ENCODE results near the gene CDC42BPG. TPM values are rescaled to one million over a fixed set of nuclear protein-coding genes. Genes with fewer than 3 reads are reported as not detected.

The CDC42BPG gene
- total and polyA plus RNA-seq, 10 of the 15 experiments (the other 5 are each of a cell fraction or from before 2014, with no cell fraction given) = 0.02 to 1.3 (median 0.09) TPM; not detected in 1

GRCh38 chr11:64778473-64779298 lies 65.8 kb downstream of the CDC42BPG start, which contains the start of gene SF1:
SF1 (minus strand) TSS chr11:64778542; CDS start chr11:64778392, 150 bp downstream.
- intact Hi-C loops (cut with micrococcal nuclease; ENCODE audit: unreplicated experiment) = loop anchor here (10.0 kb wide), 1 partner anchor 336 kb away; the partner anchor contains the start of genes TM7SF2 and ZNHIT2
- TF ChIP-seq YY1 (IDR thresholded peaks at IDR 0.05; ENCODE audit: low read depth, low read length) = peak; percentile 93
- peak; percentile 98 for TF ChIP-seq ZNF384 (IDR thresholded peaks at IDR 0.05; ENCODE audit: borderline replicate concordance, low read depth, low read length)
- peak; percentile 86 for TF ChIP-seq SP1 (IDR thresholded peaks at IDR 0.05; ENCODE audit: low read depth, low read length)
- TF ChIP-seq NR2C2 (IDR thresholded peaks at IDR 0.05; ENCODE audit: borderline replicate concordance, control insufficient read depth, insufficient read length, low read depth) = no peak
- peak in 1 of 2 experiments; percentile 61; a peak in 3 of 4 replicates for TF ChIP-seq IKZF2 (IDR thresholded peaks at IDR 0.05)
- TF ChIP-seq ZNF687 (IDR thresholded peaks at IDR 0.05) = no peak
- peak; percentile 79; the same call in 1 of the 2 replicates for TF ChIP-seq CREM (IDR thresholded peaks at IDR 0.05; ENCODE audit: low read depth)
- no peak for TF ChIP-seq TARDBP (IDR thresholded peaks at IDR 0.05; ENCODE audit: borderline replicate concordance)
- TF ChIP-seq CEBPB (IDR thresholded peaks at IDR 0.05; ENCODE audit: borderline replicate concordance in 1 of 2, low read depth in 2 of 2, low read length in 2 of 2) = no peak
- no peak for TF ChIP-seq USF1 (IDR thresholded peaks at IDR 0.05; ENCODE audit: borderline replicate concordance, extremely low read length, insufficient read depth, low read depth, low read length)
- TF ChIP-seq HDAC6 (IDR thresholded peaks at IDR 0.05; ENCODE audit: unreplicated experiment) = no peak
- TF ChIP-seq RCOR1 (conservative IDR thresholded peaks at IDR 0.05; ENCODE audit: low read depth, low read length) = peak; percentile 71; the same call in 1 of the 2 replicates
- TF ChIP-seq WRNIP1 (IDR thresholded peaks at IDR 0.05; ENCODE audit: borderline replicate concordance, low read depth, low read length) = no peak
- TF ChIP-seq POLR2AphosphoS5 (IDR thresholded peaks at IDR 0.05; ENCODE audit: low read length) = peak; percentile 97
- no peak for TF ChIP-seq MYB (IDR thresholded peaks at IDR 0.05; ENCODE audit: borderline replicate concordance, low read depth, low read length)
- TF ChIP-seq CHD1 (IDR thresholded peaks at IDR 0.05; ENCODE audit: low read depth, low read length) = no peak
- TF ChIP-seq EED (IDR thresholded peaks at IDR 0.05; ENCODE audit: low read depth) = peak; percentile 57; the same call in 1 of the 2 replicates
- TF ChIP-seq NR2F1 (conservative IDR thresholded peaks at IDR 0.05) = no peak
- peak; percentile 98 for TF ChIP-seq HDGF (IDR thresholded peaks at IDR 0.05)

More at GRCh38 chr11:64778473-64779298, 65.8 kb downstream of the CDC42BPG start, which contains the start of gene SF1:
- peaks cover 7 to 35% of the 10 kb centered on the region in 2 experiments for H3K36me3 ChIP-seq (ENCODE audit: control insufficient read depth in 2 of 2, insufficient read depth in 2 of 2, low read length in 1 of 2)
- H3K9me3 ChIP-seq (replicated peaks; ENCODE audit: control insufficient read depth, insufficient read depth, low read length) = no peaks in the 10 kb centered on the region; the same call in 2 of the 3 replicates
- POLR2A ChIA-PET = interaction anchor here (0.5 to 2.0 kb wide), 25 partner anchors 9 to 1605 kb away, joined by 3 to 33 read pairs (median 3); partner anchors contain the start of genes CDC42BPG, FAU, FKBP2 and MAP4K2
- peak; percentile 99 for FAIRE-seq
- peak within 1 kb of the TSS; percentile 86 for H3K27ac ChIP-seq (ENCODE audit: control insufficient read depth, insufficient read depth)
- H3K4me1 ChIP-seq (ENCODE audit: control insufficient read depth, insufficient read depth, low read length) = peaks cover 32% of the 10 kb centered on the region
- peaks cover 40% of the 10 kb centered on the region for H3K79me2 ChIP-seq (ENCODE audit: control insufficient read depth, insufficient read depth, low read length)
- ATAC-seq = peak; percentile 93
- peaks cover 16% of the 10 kb centered on the region for H4K20me1 ChIP-seq (ENCODE audit: control insufficient read depth, insufficient read depth)
- under 1% methylated on average over 62 of the region's 80 CpGs for WGBS (ENCODE audit: insufficient coverage, insufficient replicate concordance, low lambda C conversion rate, missing lambda C conversion rate)
- H2AFZ ChIP-seq (ENCODE audit: control insufficient read depth, low read depth, low read length) = peak within 1 kb of the TSS; percentile 63
- H3K9ac ChIP-seq (ENCODE audit: control insufficient read depth, insufficient read depth, low read length) = peak within 1 kb of the TSS; percentile 95
- RAD21 ChIA-PET (ENCODE audit: unreplicated experiment) = interaction anchor here (0.6 to 1.6 kb wide), 17 partner anchors 9 to 536 kb away, joined by 3 to 12 read pairs (median 3); partner anchors contain the start of genes ARL2, CDC42EP2, FAU and MAP4K2
- in situ Hi-C loops (cut with MboI) = no loop called here
- DNase-seq (ENCODE audit: low read depth, low spot score) = peak; percentile 100
- SMC1A ChIA-PET (ENCODE audit: uncharacterized antibody, unreplicated experiment) = interaction anchor here (0.7 to 1.9 kb wide), 4 partner anchors 22 to 270 kb away, joined by 3 to 7 read pairs (median 3); no protein-coding TSS in a partner anchor
- H3K27me3 ChIP-seq (replicated peaks in 1 of 2; ENCODE audit: control insufficient read depth in 2 of 2, insufficient read depth in 2 of 2, low read length in 1 of 2) = no peaks in the 10 kb centered on the region
- peak within 1 kb of the TSS; percentile 80 for H3K4me3 ChIP-seq
- H3K4me2 ChIP-seq (ENCODE audit: control insufficient read depth, insufficient read depth) = peak within 1 kb of the TSS; percentile 96
- BruUV-seq (replicated peaks) = no TSS peak
- CTCF ChIA-PET = interaction anchor here (0.6 to 3.3 kb wide), 12 partner anchors 10 to 339 kb away, joined by 3 to 18 read pairs (median 3); partner anchors contain the start of genes RASGRP2 and ZNHIT2
